HT-29 (cell line): ENCODE results near the gene LRRC43. TPM values are rescaled to one million over a fixed set of nuclear protein-coding genes. Genes with fewer than 3 reads are reported as not detected.
"Not testable (repeated sequence)": the region's sequence is repeated elsewhere in the genome, so short reads cannot be mapped to it uniquely, and the experiment has no call there.

ENCODE experiments used
- DNase-seq: peaks from one replicate; pipeline ENCODE4 v3.0.0-alpha.2; 2015; ENCODE audit warnings: low spot score
- total RNA-seq: library from RNA; depleted of rRNA; stranded (reverse); fragments of >200 nt; shearing (Covaris generic); gene quantifications from 2 replicates; pipeline ENCODE4 v1.2.3, GENCODE V29; 2014

LRRC43 gene
- total RNA-seq, 1 experiment from 2014 or later = not detected

GRCh38 chr12:122192441-122192840, 9.5 kb downstream of the LRRC43 start:
- no peak for DNase-seq

DNA sequence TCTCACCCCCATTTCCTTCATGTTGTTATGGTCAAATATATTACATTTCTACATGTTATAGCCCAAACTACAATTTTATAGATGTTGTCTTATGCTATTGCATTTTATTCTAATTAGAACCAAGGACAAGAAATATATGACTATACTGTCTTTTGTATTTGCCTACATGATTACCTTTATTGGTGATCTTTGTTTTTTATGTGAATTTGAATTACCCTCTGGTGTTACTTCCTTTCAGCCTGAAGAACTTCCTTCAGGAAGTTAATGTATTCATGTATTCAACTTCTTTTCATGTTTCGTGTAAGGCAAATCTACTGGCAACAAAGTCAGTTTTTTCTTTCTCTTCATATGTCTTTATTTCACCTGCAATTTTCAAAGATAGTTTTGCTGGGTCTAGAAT, 11.9 kb downstream of the LRRC43 start:
- DNase-seq = no peak

GRCh38 chr12:122195405-122195804, 12.5 kb downstream of the LRRC43 start:
- no peak for DNase-seq

DNA sequence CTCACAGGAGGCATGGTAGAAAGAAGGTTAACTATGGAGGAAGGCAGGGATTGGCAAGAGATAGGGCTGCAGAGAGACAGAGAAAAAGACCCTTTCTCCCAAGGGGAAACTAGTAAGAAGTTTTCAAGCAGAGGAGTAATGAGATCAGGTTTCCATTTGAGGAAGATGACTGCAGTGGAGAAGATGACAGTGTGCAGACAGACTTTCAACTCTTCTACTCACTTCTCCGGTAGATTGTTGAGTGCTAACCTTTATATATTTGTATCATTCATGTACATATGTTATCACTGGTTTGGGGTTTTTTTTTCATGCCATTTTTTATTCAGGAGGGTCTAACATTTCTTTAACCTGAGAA, 14.7 kb downstream of the LRRC43 start:
- DNase-seq = no peak

DNA sequence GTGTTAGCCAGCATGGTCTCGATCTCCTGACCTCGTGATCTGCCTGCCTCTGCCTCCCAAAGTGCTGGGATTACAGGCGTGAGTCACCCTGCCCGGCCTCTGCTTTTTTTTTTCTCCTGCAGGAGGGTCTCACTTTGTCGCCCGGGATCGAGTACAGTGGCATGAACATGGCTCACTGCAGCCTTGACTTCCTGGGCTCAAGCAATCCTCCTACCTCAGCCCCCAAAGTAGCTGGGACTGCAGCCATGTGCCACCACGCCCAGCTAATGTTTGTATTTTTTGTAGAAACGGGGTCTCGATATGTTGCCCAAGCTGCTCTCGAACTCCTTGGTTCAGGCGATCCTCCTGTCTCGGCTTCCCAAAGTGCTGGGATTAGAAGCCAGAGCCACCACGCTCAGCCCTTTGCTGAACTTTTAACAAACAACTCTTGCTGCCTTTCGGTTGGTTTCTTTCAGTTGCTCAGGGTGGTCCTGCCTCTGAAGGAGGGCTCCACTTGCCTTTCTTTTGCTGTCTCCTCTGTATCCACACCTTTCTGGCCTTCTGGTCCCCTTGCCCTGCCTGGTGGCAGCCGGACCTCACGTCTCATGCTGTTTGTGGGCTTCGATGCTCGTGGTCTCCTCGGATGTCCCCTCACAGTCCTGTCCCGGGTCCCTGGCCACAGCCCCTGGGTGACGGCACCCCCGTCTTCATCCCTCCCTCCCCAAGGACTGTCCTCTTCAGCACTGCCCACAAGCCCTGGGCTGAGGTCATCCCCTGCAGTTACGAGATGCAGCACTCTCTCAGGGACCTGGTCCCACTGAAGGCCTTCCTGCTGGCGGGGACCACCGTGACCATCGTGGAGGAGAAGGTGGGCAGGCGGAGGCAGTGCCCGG, 16.8 kb downstream of the LRRC43 start:
- no peak for DNase-seq

- DNase-seq = no peak
These were observed 17.7 kb downstream of the LRRC43 start for GRCh38 chr12:122200541-122201175.

GRCh38 chr12:122201381-122201780, 18.5 kb downstream of the LRRC43 start:
- no peak for DNase-seq

DNA sequence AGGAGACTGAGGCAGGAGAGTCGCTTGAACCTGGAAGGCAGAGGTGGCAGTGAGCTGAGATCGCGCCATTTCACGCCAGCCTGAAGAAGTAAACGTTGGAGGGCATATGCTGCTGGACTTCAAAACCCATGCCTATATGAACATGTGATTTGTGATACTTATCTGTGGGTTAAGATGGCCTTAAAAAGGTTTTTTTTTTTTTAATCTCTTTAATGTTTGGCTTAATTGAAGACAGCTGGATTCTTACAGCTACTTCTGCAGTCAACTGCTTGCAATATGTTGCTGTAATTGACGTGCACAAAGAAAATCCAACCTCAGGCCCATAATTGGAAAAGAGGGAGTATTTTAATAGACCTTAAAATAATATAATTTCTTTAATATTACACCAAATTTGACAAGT, 19.1 kb downstream of the LRRC43 start:
- DNase-seq = no peak

- DNase-seq = not testable (repeated sequence)
These were observed 19.9 kb downstream of the LRRC43 start for GRCh38 chr12:122202811-122203210.

DNA sequence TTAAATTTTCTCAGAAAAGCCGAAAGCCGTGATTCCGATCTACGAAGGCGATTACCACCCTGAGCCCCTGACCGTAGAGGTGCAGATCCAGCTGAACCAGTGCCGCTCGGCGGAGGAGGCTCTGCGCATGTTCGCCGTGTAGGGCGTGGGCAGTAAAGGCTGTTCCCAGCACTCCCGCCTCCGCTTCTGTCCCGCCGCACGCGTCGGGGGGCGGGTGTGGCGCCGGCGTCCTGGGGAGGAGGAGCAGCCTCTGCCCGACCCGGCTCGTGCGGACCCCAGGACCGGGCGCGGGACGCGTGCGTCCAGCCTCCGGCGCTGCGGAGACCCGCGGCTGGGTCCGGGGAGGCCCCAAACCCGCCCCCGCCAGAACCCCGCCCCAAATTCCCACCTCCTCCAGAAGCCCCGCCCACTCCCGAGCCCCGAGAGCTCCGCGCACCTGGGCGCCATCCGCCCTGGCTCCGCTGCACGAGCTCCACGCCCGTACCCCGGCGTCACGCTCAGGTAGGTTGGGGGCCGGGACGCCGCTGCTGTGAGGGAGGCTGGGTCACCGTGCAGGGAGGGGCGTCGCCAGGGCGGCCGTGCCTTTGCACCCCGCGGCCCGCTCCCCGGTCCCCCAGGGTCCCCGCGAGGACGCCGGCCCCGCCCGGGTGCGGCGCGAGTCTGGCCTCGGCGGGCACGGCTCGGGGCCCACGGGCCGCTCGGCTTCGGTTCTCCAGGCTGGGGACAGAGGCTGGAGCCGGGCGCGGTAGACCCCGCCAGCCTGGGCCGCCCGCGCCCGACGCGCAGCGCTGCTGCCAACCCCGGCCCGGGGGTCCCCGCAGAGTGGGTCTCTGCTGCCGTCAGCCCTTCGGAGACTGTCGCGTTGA, 20.6 kb downstream of the LRRC43 start, which contains the start of gene B3GNT4:
TSS of gene B3GNT4 (plus strand) at position 409 of the 866 bp plus-strand sequence. CDS start 910 bp downstream, outside the sequence.
- DNase-seq = peak; percentile 59

DNA sequence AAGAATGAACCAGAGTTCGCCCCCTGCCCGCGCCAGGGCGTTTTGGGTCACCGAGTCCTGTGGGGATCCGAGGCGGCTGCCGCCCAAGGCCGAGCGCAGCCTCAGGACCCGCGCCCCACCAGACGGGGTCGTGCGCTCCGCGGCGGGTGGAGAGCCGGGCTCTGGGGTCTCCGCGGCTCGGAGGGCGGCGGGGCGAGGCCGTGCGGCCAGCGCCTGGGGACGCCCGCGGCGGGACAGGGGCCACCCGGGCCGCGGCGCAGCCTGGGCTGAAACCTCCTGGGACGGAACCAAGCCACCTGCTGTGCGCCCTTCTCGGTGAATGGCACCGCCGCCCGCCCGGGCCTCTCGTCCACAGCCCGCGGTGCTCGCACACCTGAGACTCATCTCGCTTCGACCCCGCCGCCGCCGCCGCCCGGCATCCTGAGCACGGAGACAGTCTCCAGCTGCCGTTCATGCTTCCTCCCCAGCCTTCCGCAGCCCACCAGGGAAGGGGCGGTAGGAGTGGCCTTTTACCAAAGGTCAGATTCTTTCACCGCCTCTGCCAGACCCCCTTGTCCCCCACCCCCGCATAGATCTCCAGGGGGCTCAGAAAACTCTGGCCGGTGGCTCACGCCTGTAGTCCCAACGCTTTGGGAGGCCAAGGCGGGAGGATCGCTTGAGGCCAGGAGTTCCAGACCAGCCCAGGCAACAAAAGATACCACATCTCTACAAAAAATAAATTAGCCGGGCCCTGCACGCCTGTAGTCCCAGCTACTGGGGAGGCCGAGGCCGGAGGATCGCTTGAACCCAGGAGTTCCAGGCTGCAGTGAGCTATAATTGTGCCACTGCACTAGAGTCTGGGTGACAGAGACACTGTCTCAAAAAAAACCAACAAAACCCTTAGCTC, 21.5 kb downstream of the LRRC43 start:
- DNase-seq = no peak

GRCh38 chr12:122205053-122205925, 22.4 kb downstream of the LRRC43 start:
- DNase-seq = no peak

DNA sequence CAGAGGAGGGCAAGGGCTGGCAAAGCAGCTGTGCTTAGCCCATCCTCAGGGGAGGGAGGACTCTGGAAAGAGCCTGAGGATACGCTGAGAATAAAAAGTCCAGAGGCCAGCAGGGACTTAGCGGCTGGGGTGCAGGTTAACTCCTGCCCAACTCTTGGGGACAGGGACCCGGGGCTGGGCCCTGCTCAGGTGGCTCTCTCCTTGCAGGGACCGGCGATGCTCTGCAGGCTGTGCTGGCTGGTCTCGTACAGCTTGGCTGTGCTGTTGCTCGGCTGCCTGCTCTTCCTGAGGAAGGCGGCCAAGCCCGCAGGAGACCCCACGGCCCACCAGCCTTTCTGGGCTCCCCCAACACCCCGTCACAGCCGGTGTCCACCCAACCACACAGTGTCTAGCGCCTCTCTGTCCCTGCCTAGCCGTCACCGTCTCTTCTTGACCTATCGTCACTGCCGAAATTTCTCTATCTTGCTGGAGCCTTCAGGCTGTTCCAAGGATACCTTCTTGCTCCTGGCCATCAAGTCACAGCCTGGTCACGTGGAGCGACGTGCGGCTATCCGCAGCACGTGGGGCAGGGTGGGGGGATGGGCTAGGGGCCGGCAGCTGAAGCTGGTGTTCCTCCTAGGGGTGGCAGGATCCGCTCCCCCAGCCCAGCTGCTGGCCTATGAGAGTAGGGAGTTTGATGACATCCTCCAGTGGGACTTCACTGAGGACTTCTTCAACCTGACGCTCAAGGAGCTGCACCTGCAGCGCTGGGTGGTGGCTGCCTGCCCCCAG, 23.4 kb downstream of the LRRC43 start:
- no peak for DNase-seq

DNA sequence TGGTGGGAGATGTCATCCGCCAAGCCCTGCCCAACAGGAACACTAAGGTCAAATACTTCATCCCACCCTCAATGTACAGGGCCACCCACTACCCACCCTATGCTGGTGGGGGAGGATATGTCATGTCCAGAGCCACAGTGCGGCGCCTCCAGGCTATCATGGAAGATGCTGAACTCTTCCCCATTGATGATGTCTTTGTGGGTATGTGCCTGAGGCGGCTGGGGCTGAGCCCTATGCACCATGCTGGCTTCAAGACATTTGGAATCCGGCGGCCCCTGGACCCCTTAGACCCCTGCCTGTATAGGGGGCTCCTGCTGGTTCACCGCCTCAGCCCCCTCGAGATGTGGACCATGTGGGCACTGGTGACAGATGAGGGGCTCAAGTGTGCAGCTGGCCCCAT, 24.1 kb downstream of the LRRC43 start:
- DNase-seq = no peak

DNA sequence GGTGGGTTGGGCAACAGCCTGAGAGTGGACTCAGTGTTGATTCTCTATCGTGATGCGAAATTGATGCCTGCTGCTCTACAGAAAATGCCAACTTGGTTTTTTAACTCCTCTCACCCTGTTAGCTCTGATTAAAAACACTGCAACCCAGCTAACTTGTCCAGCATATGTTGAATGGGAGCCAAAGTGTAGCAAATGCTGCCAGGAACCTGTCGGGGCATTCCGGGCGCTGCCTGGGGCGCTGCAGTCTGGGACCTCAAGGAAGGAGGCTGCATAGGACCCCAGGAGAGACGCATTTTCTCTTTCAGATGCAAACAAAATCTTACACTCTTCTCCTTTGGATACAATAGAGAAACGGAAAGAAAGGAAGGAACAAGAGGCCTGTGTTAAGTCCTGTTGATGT, 24.5 kb downstream of the LRRC43 start:
- no peak for DNase-seq

DNA sequence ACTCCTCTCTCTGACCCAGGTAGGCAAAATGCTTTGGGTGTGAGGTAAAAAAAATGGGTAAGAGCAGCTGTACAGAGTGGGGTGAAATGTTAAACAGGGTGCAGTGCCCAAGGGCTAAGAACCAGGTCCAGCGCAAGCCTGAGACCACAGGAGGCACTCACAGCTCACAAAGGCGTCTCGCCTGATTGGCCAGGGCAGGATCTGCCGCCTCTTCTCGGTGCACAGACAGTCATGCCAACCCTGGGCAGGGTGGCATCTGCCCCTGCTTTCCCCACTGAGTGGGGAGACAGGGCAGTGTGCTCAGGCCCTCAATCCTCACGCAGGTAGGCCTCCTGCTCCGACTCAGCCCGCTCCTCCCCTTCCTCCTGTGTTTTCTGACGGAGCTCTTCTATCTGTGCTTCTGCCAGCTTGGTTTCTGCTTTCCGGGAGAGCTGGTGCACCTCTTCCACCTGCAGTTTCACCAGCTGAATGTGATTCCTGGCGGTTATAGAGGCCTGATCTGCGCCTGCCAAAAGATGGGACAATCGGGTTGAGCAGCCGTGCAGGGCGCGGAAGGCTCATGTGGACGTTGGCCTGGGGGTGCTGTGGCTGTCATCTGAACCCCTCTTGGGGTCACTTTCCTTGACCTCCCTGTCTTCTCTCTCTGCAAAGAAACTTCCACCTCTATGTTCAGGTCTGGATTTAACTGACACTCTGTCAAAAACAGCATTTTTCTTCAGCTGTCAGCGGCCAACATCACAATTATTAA, 25.3 kb downstream of the LRRC43 start:
- no peak for DNase-seq

DNA sequence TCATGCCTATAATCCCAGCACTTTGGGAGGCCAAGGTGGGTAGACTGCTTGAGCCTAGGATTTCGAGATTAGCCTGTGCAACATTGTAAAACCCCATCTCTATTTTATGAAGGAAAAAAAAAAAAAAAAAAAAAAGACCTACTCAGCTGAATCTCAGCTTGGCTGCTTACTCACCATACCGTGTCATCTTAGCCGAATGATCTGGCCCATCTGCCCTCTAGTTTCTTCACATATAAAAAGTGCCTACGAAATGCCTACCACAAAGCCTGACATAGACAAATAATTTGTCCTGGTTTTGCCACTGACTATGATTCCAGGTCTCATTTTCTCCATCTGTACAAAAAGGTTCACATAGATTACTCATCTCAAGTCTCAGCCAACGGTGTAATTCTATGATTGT, 32.8 kb downstream of the LRRC43 start:
- DNase-seq = no peak

GRCh38 chr12:122216445-122216844, 33.5 kb downstream of the LRRC43 start:
- no peak for DNase-seq
